Liver (tissue), 9 donors: ENCODE measurements around the gene BEST3. TPM values are rescaled to one million over a fixed set of nuclear protein-coding genes. Genes with fewer than 3 reads are reported as not detected.

Source experiments
- DNase-seq: peaks from one replicate; pipeline ENCODE4 v3.0.0-alpha.2; 2017; ENCODE audit warnings: low spot score
- H3K27ac ChIP-seq, 2 donors: one replicate each; pipeline ENCODE4 v1.7.0; 2013; ENCODE audit warnings: inconsistent platforms in 2 of 2, low read length in 2 of 2, control low read depth in 1 of 2, low read depth in 1 of 2, mild to moderate bottlenecking in 1 of 2
- H3K27me3 ChIP-seq, 4 donors: one replicate each; pipeline versions ENCODE4 v1.6.1 to v1.7.0; 2013; ENCODE audit warnings: low read length in 3 of 4, inconsistent platforms in 1 of 4, mild to moderate bottlenecking in 1 of 4, moderate library complexity in 1 of 4; ENCODE audit not compliant: control insufficient read depth in 4 of 4, insufficient read depth in 4 of 4
- H3K36me3 ChIP-seq, 4 donors: one replicate each; pipeline versions ENCODE4 v1.6.1 to v1.7.0; 2013; ENCODE audit warnings: low read length in 3 of 4, mild to moderate bottlenecking in 3 of 4, low read depth in 1 of 4, moderate library complexity in 1 of 4; ENCODE audit not compliant: control insufficient read depth in 4 of 4, insufficient read depth in 3 of 4
- H3K4me1 ChIP-seq, 4 donors: one replicate each; pipeline versions ENCODE4 v1.6.1 to v1.7.0; 2013; ENCODE audit warnings: low read length in 3 of 4, mild to moderate bottlenecking in 3 of 4, moderate library complexity in 1 of 4; ENCODE audit not compliant: control insufficient read depth in 4 of 4, insufficient read depth in 4 of 4
- H3K4me3 ChIP-seq, 3 donors: one replicate each; pipeline versions ENCODE4 v1.6.1 to v1.7.0; 2013; ENCODE audit warnings: low read length in 3 of 3, control low read depth in 1 of 3, low read depth in 1 of 3, mild to moderate bottlenecking in 1 of 3
- H3K9ac ChIP-seq, 2 donors: one replicate each; pipeline ENCODE4 v1.7.0; 2013; ENCODE audit warnings: low read length in 2 of 2, mild to moderate bottlenecking in 2 of 2, moderate library complexity in 2 of 2, control low read depth in 1 of 2, low read depth in 1 of 2
- H3K9me3 ChIP-seq, 4 donors: one replicate each; pipeline versions ENCODE4 v1.6.1 to v1.7.0; 2013; ENCODE audit warnings: low read length in 3 of 4; ENCODE audit not compliant: control insufficient read depth in 4 of 4
- ATF3 ChIP-seq: IDR thresholded peaks from 2 replicates; pipeline ENCODE4 v1.6.1; 2016; ENCODE audit warnings: antibody characterized with exemption
- EGR1 ChIP-seq, 2 donors: IDR thresholded peaks; 2 replicates each; pipeline ENCODE4 v1.6.1; 2016 to 2018; ENCODE audit warnings: antibody characterized with exemption in 2 of 2, low read depth in 2 of 2
- FOXA1 ChIP-seq: IDR thresholded peaks from 2 replicates; pipeline ENCODE4 v1.6.1; 2016; ENCODE audit warnings: antibody characterized with exemption
- FOXA2 ChIP-seq: IDR thresholded peaks from 2 replicates; pipeline ENCODE4 v1.6.1; 2016; ENCODE audit warnings: antibody characterized with exemption
- GABPA ChIP-seq, 2 donors: IDR thresholded peaks in 1 of 2; conservative IDR thresholded peaks in 1 of 2; 2 replicates each; pipeline ENCODE4 v1.6.1; 2016; ENCODE audit warnings: antibody characterized with exemption in 2 of 2, mild to moderate bottlenecking in 1 of 2, moderate library complexity in 1 of 2
- HNF4A ChIP-seq, 2 donors: conservative IDR thresholded peaks; 2 replicates each; pipeline ENCODE4 v1.6.1; 2016; ENCODE audit warnings: antibody characterized with exemption in 2 of 2, mild to moderate bottlenecking in 2 of 2
- HNF4G ChIP-seq: IDR thresholded peaks from 2 replicates; pipeline ENCODE4 v1.6.1; 2016; ENCODE audit warnings: antibody characterized with exemption
- JUND ChIP-seq, 2 donors: IDR thresholded peaks; 2 replicates each; pipeline ENCODE4 v1.6.1; 2016; ENCODE audit warnings: antibody characterized with exemption in 2 of 2
- NR2F2 ChIP-seq: IDR thresholded peaks from 2 replicates; pipeline ENCODE4 v1.6.1; 2016; ENCODE audit warnings: antibody characterized with exemption
- RAD21 ChIP-seq, 2 donors: IDR thresholded peaks; 2 replicates each; pipeline ENCODE4 v1.6.1; 2016; ENCODE audit warnings: antibody characterized with exemption in 2 of 2, mild to moderate bottlenecking in 2 of 2
- RXRA ChIP-seq, 2 donors: IDR thresholded peaks; 2 replicates each; pipeline ENCODE4 v1.6.1; 2017 to 2018; ENCODE audit warnings: antibody characterized with exemption in 2 of 2, mild to moderate bottlenecking in 1 of 2
- SP1 ChIP-seq: IDR thresholded peaks from 2 replicates; pipeline ENCODE4 v1.6.1; 2018; ENCODE audit warnings: antibody characterized with exemption, mild to moderate bottlenecking
- YY1 ChIP-seq: IDR thresholded peaks from 2 replicates; pipeline ENCODE4 v1.6.1; 2016; ENCODE audit warnings: antibody characterized with exemption, mild to moderate bottlenecking
- WGBS: extraction: QIAGEN DNeasy Blood & Tissue Kit; methylation state at CpG from one replicate; pipeline ENCODE4 v1.1.7; 2013; 5-methylcytosine and 5-hydroxymethylcytosine counted together
- polyA plus RNA-seq, 2 donors: library from polyadenylated mRNA; stranded (reverse) in 1 of 2; unstranded in 1 of 2; fragments of 200-250 nt in 1 of 2; fragments of >200 nt in 1 of 2; fragmentation: Nextera tagmentation in 1 of 2; extraction: Ambion mirVana in 1 of 2; gene quantifications; one replicate each; pipeline versions ENCODE4 v1.2.1 to v1.2.3, GENCODE V29; 2013 to 2015
- total RNA-seq, 2 donors: library from RNA; depleted of rRNA; stranded (reverse); fragments of >200 nt; gene quantifications; one replicate each; pipeline ENCODE4 v1.2.3, GENCODE V29; 2014
- TF ChIP-seq, protein P1 (sequence below): IDR thresholded peaks from 2 replicates; pipeline ENCODE4 v1.6.1; 2016; ENCODE audit warnings: antibody characterized with exemption
- TF ChIP-seq, protein P2 (sequence below): IDR thresholded peaks from 2 replicates; pipeline ENCODE4 v1.6.1; 2016; ENCODE audit warnings: antibody characterized with exemption, mild to moderate bottlenecking
- TF ChIP-seq, protein P3 (sequence below): fragments of 150-350 bp; IDR thresholded peaks from 2 replicates; pipeline ENCODE4 v1.5.1; 2017; ENCODE audit warnings: improper control_type of control experiment, low read depth, low read length; ENCODE audit not compliant: missing input control
- donor health status: healthy.
- donor health status: healthy.
- donor health status: healthy.
- donor health status: healthy.
- donor health status: healthy.

Gene BEST3
- total and polyA plus RNA-seq, 4 donors: 0.89 TPM; not detected in 3

GRCh38 chr12:69657376-69658137 lies 41.5 kb downstream of the BEST3 start:
- no peaks in the 10 kb centered on the region for H3K4me1 ChIP-seq
- TF ChIP-seq ATF3 (no peak), NR2F2 (peak; percentile 79), EGR1 (IDR thresholded peaks at IDR 0.05; ENCODE audit: low read depth in 2 of 2) (no peak), FOXA1 (no peak)
- TF ChIP-seq, protein P1, sequence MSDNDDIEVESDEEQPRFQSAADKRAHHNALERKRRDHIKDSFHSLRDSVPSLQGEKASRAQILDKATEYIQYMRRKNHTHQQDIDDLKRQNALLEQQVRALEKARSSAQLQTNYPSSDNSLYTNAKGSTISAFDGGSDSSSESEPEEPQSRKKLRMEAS: no peak
- TF ChIP-seq, protein P2, sequence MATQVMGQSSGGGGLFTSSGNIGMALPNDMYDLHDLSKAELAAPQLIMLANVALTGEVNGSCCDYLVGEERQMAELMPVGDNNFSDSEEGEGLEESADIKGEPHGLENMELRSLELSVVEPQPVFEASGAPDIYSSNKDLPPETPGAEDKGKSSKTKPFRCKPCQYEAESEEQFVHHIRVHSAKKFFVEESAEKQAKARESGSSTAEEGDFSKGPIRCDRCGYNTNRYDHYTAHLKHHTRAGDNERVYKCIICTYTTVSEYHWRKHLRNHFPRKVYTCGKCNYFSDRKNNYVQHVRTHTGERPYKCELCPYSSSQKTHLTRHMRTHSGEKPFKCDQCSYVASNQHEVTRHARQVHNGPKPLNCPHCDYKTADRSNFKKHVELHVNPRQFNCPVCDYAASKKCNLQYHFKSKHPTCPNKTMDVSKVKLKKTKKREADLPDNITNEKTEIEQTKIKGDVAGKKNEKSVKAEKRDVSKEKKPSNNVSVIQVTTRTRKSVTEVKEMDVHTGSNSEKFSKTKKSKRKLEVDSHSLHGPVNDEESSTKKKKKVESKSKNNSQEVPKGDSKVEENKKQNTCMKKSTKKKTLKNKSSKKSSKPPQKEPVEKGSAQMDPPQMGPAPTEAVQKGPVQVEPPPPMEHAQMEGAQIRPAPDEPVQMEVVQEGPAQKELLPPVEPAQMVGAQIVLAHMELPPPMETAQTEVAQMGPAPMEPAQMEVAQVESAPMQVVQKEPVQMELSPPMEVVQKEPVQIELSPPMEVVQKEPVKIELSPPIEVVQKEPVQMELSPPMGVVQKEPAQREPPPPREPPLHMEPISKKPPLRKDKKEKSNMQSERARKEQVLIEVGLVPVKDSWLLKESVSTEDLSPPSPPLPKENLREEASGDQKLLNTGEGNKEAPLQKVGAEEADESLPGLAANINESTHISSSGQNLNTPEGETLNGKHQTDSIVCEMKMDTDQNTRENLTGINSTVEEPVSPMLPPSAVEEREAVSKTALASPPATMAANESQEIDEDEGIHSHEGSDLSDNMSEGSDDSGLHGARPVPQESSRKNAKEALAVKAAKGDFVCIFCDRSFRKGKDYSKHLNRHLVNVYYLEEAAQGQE: no peak
- TF ChIP-seq, protein P3, sequence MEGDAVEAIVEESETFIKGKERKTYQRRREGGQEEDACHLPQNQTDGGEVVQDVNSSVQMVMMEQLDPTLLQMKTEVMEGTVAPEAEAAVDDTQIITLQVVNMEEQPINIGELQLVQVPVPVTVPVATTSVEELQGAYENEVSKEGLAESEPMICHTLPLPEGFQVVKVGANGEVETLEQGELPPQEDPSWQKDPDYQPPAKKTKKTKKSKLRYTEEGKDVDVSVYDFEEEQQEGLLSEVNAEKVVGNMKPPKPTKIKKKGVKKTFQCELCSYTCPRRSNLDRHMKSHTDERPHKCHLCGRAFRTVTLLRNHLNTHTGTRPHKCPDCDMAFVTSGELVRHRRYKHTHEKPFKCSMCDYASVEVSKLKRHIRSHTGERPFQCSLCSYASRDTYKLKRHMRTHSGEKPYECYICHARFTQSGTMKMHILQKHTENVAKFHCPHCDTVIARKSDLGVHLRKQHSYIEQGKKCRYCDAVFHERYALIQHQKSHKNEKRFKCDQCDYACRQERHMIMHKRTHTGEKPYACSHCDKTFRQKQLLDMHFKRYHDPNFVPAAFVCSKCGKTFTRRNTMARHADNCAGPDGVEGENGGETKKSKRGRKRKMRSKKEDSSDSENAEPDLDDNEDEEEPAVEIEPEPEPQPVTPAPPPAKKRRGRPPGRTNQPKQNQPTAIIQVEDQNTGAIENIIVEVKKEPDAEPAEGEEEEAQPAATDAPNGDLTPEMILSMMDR: no peak
- H3K4me3 ChIP-seq: no peak overlapping the region
- no peaks in the 10 kb centered on the region for H3K9me3 ChIP-seq
- peak; percentile 50 for DNase-seq
- peaks cover 0 to 2% (median 0%) of the 10 kb centered on the region in 4 donors for H3K27me3 ChIP-seq
- no peaks in the 10 kb centered on the region for H3K36me3 ChIP-seq
- H3K9ac ChIP-seq: no peak overlapping the region
- 76% methylated on average over 9 of the region's 9 CpGs for WGBS
- H3K27ac ChIP-seq: no peak overlapping the region

GRCh38 chr12:69655616-69656340 lies 43.3 kb downstream of the BEST3 start:
- Histone ChIP-seq H3K36me3 (no peaks in the 10 kb centered on the region), H3K4me1 (no peaks in the 10 kb centered on the region), H3K27ac (no peak overlapping the region), H3K27me3 (peaks cover 0 to 2% (median 0%) of the 10 kb centered on the region in 4 donors), H3K9ac (no peak overlapping the region), H3K9me3 (no peaks in the 10 kb centered on the region), H3K4me3 (no peak overlapping the region)
- DNase-seq: no peak
- WGBS: 88% methylated on average over 11 of the region's 11 CpGs
- TF ChIP-seq HNF4A (conservative IDR thresholded peaks at IDR 0.05) (no peak), EGR1 (IDR thresholded peaks at IDR 0.05; ENCODE audit: low read depth in 2 of 2) (no peak), FOXA1 (no peak), YY1 (no peak), JUND (IDR thresholded peaks at IDR 0.05) (no peak), SP1 (no peak), NR2F2 (no peak), RAD21 (IDR thresholded peaks at IDR 0.05) (no peak), FOXA2 (no peak), ATF3 (no peak), RXRA (IDR thresholded peaks at IDR 0.05) (no peak), HNF4G (no peak), GABPA (IDR thresholded peaks at IDR 0.05 in 1 of 2, conservative IDR thresholded peaks at IDR 0.05 in 1 of 2) (no peak)
- TF ChIP-seq, protein P1: no peak
- TF ChIP-seq, protein P3: no peak
- TF ChIP-seq, protein P2: no peak
